CD14-positive monocyte (primary cell): ENCODE measurements around the gene CLCNKA. TPM values are rescaled to one million over a fixed set of nuclear protein-coding genes. Genes with fewer than 3 reads are reported as not detected.

Source experiments
- DNase-seq, 3 donors: peaks; one replicate each; pipeline ENCODE4 v3.0.0-alpha.2; 2011 to 2022
- H2AFZ ChIP-seq: 2 replicates; pipeline ENCODE4 v1.6.0; 2012; ENCODE audit warnings: mild to moderate bottlenecking, low read depth, low read length, inconsistent platforms; ENCODE audit not compliant: insufficient read depth, poor library complexity, severe bottlenecking
- H3K27ac ChIP-seq, 2 donors: 1 replicate in 1 of 2; 2 replicates in 1 of 2; pipeline ENCODE4 v1.5.1; 2012 to 2013; ENCODE audit warnings: low read length in 2 of 2, control low read depth in 1 of 2, inconsistent platforms in 1 of 2, low read depth in 1 of 2, mild to moderate bottlenecking in 1 of 2
- H3K27me3 ChIP-seq, 2 donors: one replicate each; pipeline versions ENCODE4 v1.6.0 to v1.6.1; 2011 to 2013; ENCODE audit warnings: low read length in 2 of 2; ENCODE audit not compliant: control insufficient read depth in 2 of 2, insufficient read depth in 2 of 2
- H3K36me3 ChIP-seq, 2 donors: replicated peaks in 1 of 2; 1 replicate in 1 of 2; 2 replicates in 1 of 2; pipeline versions ENCODE4 v1.5.1 to v1.6.1; 2012 to 2013; ENCODE audit warnings: low read length in 2 of 2, control low read depth in 1 of 2, inconsistent platforms in 1 of 2, mild to moderate bottlenecking in 1 of 2; ENCODE audit not compliant: insufficient read depth in 2 of 2, control insufficient read depth in 1 of 2
- H3K4me1 ChIP-seq, 2 donors: 1 replicate in 1 of 2; 2 replicates in 1 of 2; pipeline versions ENCODE4 v1.5.1 to v1.6.1; 2012 to 2013; ENCODE audit warnings: low read length in 2 of 2, control low read depth in 1 of 2, inconsistent platforms in 1 of 2, mild to moderate bottlenecking in 1 of 2, moderate library complexity in 1 of 2; ENCODE audit not compliant: insufficient read depth in 2 of 2, control insufficient read depth in 1 of 2
- H3K4me2 ChIP-seq: replicated peaks from 2 replicates; pipeline ENCODE3; 2012; ENCODE audit warnings: low read length, moderate library complexity, mild to moderate bottlenecking; ENCODE audit not compliant: poor library complexity, severe bottlenecking; ENCODE audit errors: extremely low read depth
- H3K4me3 ChIP-seq, 3 experiments: fragments of 200-600 bp in 1 of 3; sonication (generic) in 1 of 3; replicated peaks in 1 of 3; 1 replicate in 2 of 3; 2 replicates in 1 of 3; pipeline ENCODE4 v1.5.1; 2011 to 2013; ENCODE audit warnings: low read length in 3 of 3, mild to moderate bottlenecking in 3 of 3, control low read depth in 2 of 3, low read depth in 2 of 3, inconsistent platforms in 1 of 3, moderate library complexity in 1 of 3
- H3K79me2 ChIP-seq: 2 replicates; pipeline ENCODE4 v1.6.0; 2012; ENCODE audit warnings: mild to moderate bottlenecking, control low read depth, inconsistent platforms, low read length, moderate library complexity; ENCODE audit not compliant: insufficient read depth
- H3K9ac ChIP-seq: 2 replicates; pipeline ENCODE4 v1.6.0; 2017; ENCODE audit warnings: low read length, mild to moderate bottlenecking; ENCODE audit not compliant: insufficient read depth, poor library complexity, severe bottlenecking
- H3K9me3 ChIP-seq, 2 donors: replicated peaks in 1 of 2; 1 replicate in 1 of 2; 2 replicates in 1 of 2; pipeline versions ENCODE4 v1.5.1 to v1.6.1; 2012 to 2013; ENCODE audit warnings: low read length in 2 of 2, control low read depth in 1 of 2; ENCODE audit not compliant: control insufficient read depth in 1 of 2, insufficient read depth in 1 of 2
- H4K20me1 ChIP-seq: 2 replicates; pipeline ENCODE4 v1.6.0; 2012; ENCODE audit warnings: mild to moderate bottlenecking, low read length, control low read depth, moderate library complexity; ENCODE audit not compliant: insufficient read depth
- H3K27ac Mint-ChIP-seq, 7 donors: one replicate each; pipeline ENCODE4 v1.8.0; 2020; ENCODE audit warnings: mild to moderate bottlenecking in 7 of 7, mixed read lengths in 7 of 7, moderate library complexity in 6 of 7, inconsistent platforms in 2 of 7
- H3K27me3 Mint-ChIP-seq, 3 donors: one replicate each; pipeline ENCODE4 v1.8.0; 2021 to 2022; ENCODE audit warnings: low read depth in 3 of 3, mild to moderate bottlenecking in 3 of 3, mixed read lengths in 3 of 3, moderate library complexity in 3 of 3, inconsistent platforms in 1 of 3
- H3K36me3 Mint-ChIP-seq, 2 donors: one replicate each; pipeline ENCODE4 v1.8.0; 2020; ENCODE audit warnings: mixed read lengths in 2 of 2, inconsistent platforms in 1 of 2, mild to moderate bottlenecking in 1 of 2
- H3K4me1 Mint-ChIP-seq: one replicate; pipeline ENCODE4 v1.8.0; 2020; ENCODE audit warnings: mild to moderate bottlenecking, mixed read lengths
- H3K4me3 Mint-ChIP-seq, 2 donors: one replicate each; pipeline ENCODE4 v1.8.0; 2020; ENCODE audit warnings: mild to moderate bottlenecking in 2 of 2, mixed read lengths in 2 of 2, moderate library complexity in 1 of 2
- H3K9me3 Mint-ChIP-seq, 7 donors: one replicate each; pipeline ENCODE4 v1.8.0; 2020 to 2022; ENCODE audit warnings: mixed read lengths in 7 of 7, mild to moderate bottlenecking in 6 of 7, moderate library complexity in 6 of 7, inconsistent platforms in 2 of 7
- CTCF ChIP-seq: fragments of 200-600 bp; IDR thresholded peaks from one replicate; pipeline ENCODE4 v1.8.0; 2022; ENCODE audit warnings: antibody characterized with exemption, mild to moderate bottlenecking
- WGBS: methylation state at CpG from one replicate; pipeline ENCODE4 v1.1.5; 2013; ENCODE audit warnings: missing lambda C conversion rate; ENCODE audit not compliant: insufficient coverage; 5-methylcytosine and 5-hydroxymethylcytosine counted together
- intact Hi-C, 2 donors: fragments of 100-400 bp; cut with micrococcal nuclease; formaldehyde crosslinking; loops; one replicate each; pipeline versions ENCODE4 v1.15.0 to v1.15.1; 2023
- polyA plus RNA-seq, 3 donors: library from polyadenylated mRNA; depleted of rRNA in 1 of 3; unstranded in 2 of 3; stranded (reverse) in 1 of 3; fragments of 300-500 nt in 2 of 3; fragments of >200 nt in 1 of 3; fragmentation: Illumina TruSeq in 2 of 3; gene quantifications; 1 replicate in 2 of 3; 2 replicates in 1 of 3; pipeline ENCODE4 v1.2.3, GENCODE V29; 2012 to 2021

The CLCNKA gene
- polyA plus RNA-seq, 3 donors, result 0.07 TPM; not detected in 2

GRCh38 chr1:16070640-16071355 is 49.0 kb downstream of the CLCNKA start:
- Mint-ChIP-seq H3K4me1 (peaks cover 6% of the 10 kb centered on the region), H3K4me3 (no peak overlapping the region), H3K27ac (no peak overlapping the region), H3K9me3 (peaks cover 0 to 6% (median 0%) of the 10 kb centered on the region in 7 donors), H3K27me3 (peaks cover 34 to 60% (median 45%) of the 10 kb centered on the region in 3 donors), H3K36me3 (peaks cover 0 to 3% of the 10 kb centered on the region in 2 donors)
- Histone ChIP-seq H3K4me3 (no peak overlapping the region), H3K4me1 (peaks cover 3 to 6% of the 10 kb centered on the region in 2 donors), H3K9ac (no peak overlapping the region), H3K4me2 (no peak overlapping the region), H3K79me2 (no peaks in the 10 kb centered on the region), H3K27me3 (peaks cover 8 to 31% of the 10 kb centered on the region in 2 donors), H3K27ac (no peak overlapping the region), H4K20me1 (no peaks in the 10 kb centered on the region), H3K9me3 (peaks cover 0 to 4% of the 10 kb centered on the region in 2 donors), H3K36me3 (no peaks in the 10 kb centered on the region), H2AFZ (no peak overlapping the region)
- 94% methylated on average over 2 of the region's 9 CpGs for WGBS
- intact Hi-C loops, result no loop called here
- DNase-seq, result no peak
- no peak for TF ChIP-seq CTCF

- H3K4me3 Mint-ChIP-seq, result peak overlapping the region in 1 of 2 donors; percentile 60
These were observed 49.8 kb downstream of the CLCNKA start for GRCh38 chr1:16071614-16072013.

More at GRCh38 chr1:16071614-16072013, 49.8 kb downstream of the CLCNKA start:
- H3K4me1 ChIP-seq, result peaks cover 3 to 6% of the 10 kb centered on the region in 2 donors
- H3K9ac ChIP-seq, result no peak overlapping the region
- no peak overlapping the region for H3K27ac ChIP-seq
- no peak overlapping the region for H3K4me2 ChIP-seq
- no peak overlapping the region for H2AFZ ChIP-seq
- peaks cover 0 to 6% (median 0%) of the 10 kb centered on the region in 7 donors for H3K9me3 Mint-ChIP-seq
- H4K20me1 ChIP-seq, result no peaks in the 10 kb centered on the region
- peaks cover 0 to 3% of the 10 kb centered on the region in 2 donors for H3K36me3 Mint-ChIP-seq
- H3K27me3 Mint-ChIP-seq, result peaks cover 34 to 58% (median 45%) of the 10 kb centered on the region in 3 donors
- H3K27me3 ChIP-seq, result peaks cover 8 to 31% of the 10 kb centered on the region in 2 donors
- peaks cover 0 to 4% of the 10 kb centered on the region in 2 donors for H3K9me3 ChIP-seq
- H3K36me3 ChIP-seq, result no peaks in the 10 kb centered on the region
- no peak for DNase-seq
- no peaks in the 10 kb centered on the region for H3K79me2 ChIP-seq
- H3K27ac Mint-ChIP-seq, result no peak overlapping the region
- peaks cover 6% of the 10 kb centered on the region for H3K4me1 Mint-ChIP-seq
- WGBS, result 97% methylated on average over 3 of the region's 6 CpGs
- TF ChIP-seq CTCF, result no peak
- no peak overlapping the region for H3K4me3 ChIP-seq
- intact Hi-C loops, result no loop called here
